GM12878 (cell line): ENCODE measurements around the gene SERINC1. TPM values are rescaled to one million over a fixed set of nuclear protein-coding genes. Genes with fewer than 3 reads are reported as not detected.

Source experiments
- ATAC-seq: fragments of 200-7000 bp; cut with Tn5 transposase; 3 replicates; pipeline ENCODE4 v1.9.1; 2020; ENCODE audit warnings: mild to moderate bottlenecking, moderate library complexity
- BruUV-seq: library from RNA; stranded (reverse); fragments of 400-500 nt; replicated peaks from 2 replicates; lab custom pipeline; 2021; lab: Mats Ljungman, UMichigan
- CTCF ChIA-PET: fragments of 300-600 bp; sonication (Branson Sonifier 250); formaldehyde crosslinking; extraction: SDS; loops from one replicate; lab custom pipeline; 2021; ENCODE audit warnings: inconsistent platforms; lab: Yijun Ruan, JAX
- POLR2A ChIA-PET: fragments of 350-600 bp; formaldehyde crosslinking; extraction: SDS; loops from one replicate; lab custom pipeline; 2021; ENCODE audit warnings: inconsistent platforms; lab: Charles Lee
- RAD21 ChIA-PET: fragments of 300-600 bp; sonication (Branson Sonifier 250); formaldehyde crosslinking; loops from one replicate; lab custom pipeline; 2023; ENCODE audit warnings: antibody characterized with exemption; ENCODE audit not compliant: unreplicated experiment; lab: Charles Lee
- SMC1A ChIA-PET: fragments of 300-600 bp; sonication (Branson Sonifier 250); formaldehyde crosslinking; loops from one replicate; lab custom pipeline; 2023; ENCODE audit not compliant: unreplicated experiment, uncharacterized antibody; lab: Charles Lee
- DNase-seq: peaks from one replicate; pipeline ENCODE4 v3.0.0-alpha.2; 2011; ENCODE audit warnings: low read depth, low spot score
- FAIRE-seq: peaks from 3 replicates; lab custom pipeline; 2011; peaks lifted over from hg19 to GRCh38; lab: Jason Lieb, UNC
- H2AFZ ChIP-seq: 2 replicates; pipeline ENCODE4 v1.6.0; 2011; ENCODE audit warnings: low read depth, low read length, control low read depth; ENCODE audit not compliant: control insufficient read depth
- H3K27ac ChIP-seq: 2 replicates; pipeline ENCODE4 v1.5.1; 2011; ENCODE audit warnings: control low read depth; ENCODE audit not compliant: control insufficient read depth, insufficient read depth
- H3K27me3 ChIP-seq, 2 experiments: replicated peaks in 1 of 2; 2 replicates each; pipeline versions ENCODE4 v1.6.0 to v1.6.1; 2011; ENCODE audit warnings: low read length in 1 of 2; ENCODE audit not compliant: control insufficient read depth in 2 of 2, insufficient read depth in 2 of 2
- H3K36me3 ChIP-seq, 2 experiments: 2 replicates each; pipeline ENCODE4 v1.5.1; 2011; ENCODE audit warnings: low read length in 1 of 2; ENCODE audit not compliant: control insufficient read depth in 2 of 2, insufficient read depth in 2 of 2
- H3K4me1 ChIP-seq: 2 replicates; pipeline ENCODE4 v1.6.1; 2011; ENCODE audit warnings: mild to moderate bottlenecking, low read length, moderate library complexity, mixed read lengths; ENCODE audit not compliant: control insufficient read depth, insufficient read depth
- H3K4me2 ChIP-seq: 2 replicates; pipeline ENCODE4 v1.6.0; 2011; ENCODE audit warnings: control low read depth; ENCODE audit not compliant: control insufficient read depth, insufficient read depth
- H3K4me3 ChIP-seq: fragments of 200-600 bp; sonication (generic); 2 replicates; pipeline ENCODE4 v1.5.1; 2016
- H3K79me2 ChIP-seq: 2 replicates; pipeline ENCODE4 v1.6.0; 2011; ENCODE audit warnings: low read length; ENCODE audit not compliant: control insufficient read depth, insufficient read depth
- H3K9ac ChIP-seq: 2 replicates; pipeline ENCODE4 v1.8.0; 2011; ENCODE audit warnings: low read length, control low read depth, mixed read lengths; ENCODE audit not compliant: control insufficient read depth, insufficient read depth
- H3K9me3 ChIP-seq: replicated peaks from 3 replicates; pipeline ENCODE4 v1.5.1; 2011; ENCODE audit warnings: mild to moderate bottlenecking, low read length; ENCODE audit not compliant: control insufficient read depth, insufficient read depth
- H4K20me1 ChIP-seq: 2 replicates; pipeline ENCODE4 v1.6.0; 2011; ENCODE audit not compliant: control insufficient read depth, insufficient read depth
- BACH1 ChIP-seq: fragments of 450-650 bp; IDR thresholded peaks from 2 replicates; pipeline ENCODE4 v1.6.1; 2017; ENCODE audit warnings: mild to moderate bottlenecking, borderline replicate concordance
- FOXK2 ChIP-seq: fragments of 450-650 bp; IDR thresholded peaks from 2 replicates; pipeline ENCODE4 v1.6.1; 2017; ENCODE audit warnings: mild to moderate bottlenecking, moderate library complexity
- HCFC1 ChIP-seq: fragments of 150-350 bp; IDR thresholded peaks from 2 replicates; pipeline ENCODE4 v1.6.1; 2014; ENCODE audit warnings: low read length
- HSF1 ChIP-seq: fragments of 150-350 bp; IDR thresholded peaks from 2 replicates; pipeline ENCODE4 v1.6.1; 2014; ENCODE audit warnings: mild to moderate bottlenecking, low read depth, low read length
- KDM1A ChIP-seq: fragments of 200-600 bp; sonication (generic); IDR thresholded peaks from 2 replicates; pipeline ENCODE4 v1.6.1; 2016; ENCODE audit warnings: borderline replicate concordance
- NFYA ChIP-seq: IDR thresholded peaks from 2 replicates; pipeline ENCODE4 v1.6.1; 2011; ENCODE audit warnings: low read depth, mild to moderate bottlenecking, low read length, improper control_type of control experiment, borderline replicate concordance
- NRF1 ChIP-seq: conservative IDR thresholded peaks from 2 replicates; pipeline ENCODE4 v1.6.1; 2011; ENCODE audit warnings: mild to moderate bottlenecking, low read depth, low read length, improper control_type of control experiment
- PKNOX1 ChIP-seq: fragments of 450-650 bp; IDR thresholded peaks from 2 replicates; pipeline ENCODE4 v1.6.1; 2016; ENCODE audit warnings: mild to moderate bottlenecking
- RFX5 ChIP-seq: IDR thresholded peaks from 2 replicates; pipeline ENCODE4 v1.6.1; 2011; ENCODE audit warnings: low read depth, low read length, improper control_type of control experiment
- TCF3 ChIP-seq: IDR thresholded peaks from 2 replicates; pipeline ENCODE4 v1.6.1; 2012; ENCODE audit warnings: low read depth, mild to moderate bottlenecking, low read length, borderline replicate concordance; ENCODE audit not compliant: insufficient read depth
- ZBTB4 ChIP-seq: fragments of 450-650 bp; formaldehyde crosslinking; IDR thresholded peaks from 2 replicates; pipeline ENCODE4 v1.4.0; 2022; ENCODE audit warnings: mild to moderate bottlenecking, moderate library complexity
- ZNF274 ChIP-seq: IDR thresholded peaks from one replicate; pipeline ENCODE4 v1.8.0; 2011; ENCODE audit not compliant: insufficient read length, insufficient read depth
- WGBS: methylation state at CpG from one replicate; pipeline ENCODE4 v1.1.6; 2016; ENCODE audit warnings: low lambda C conversion rate; ENCODE audit not compliant: insufficient replicate concordance, insufficient coverage; ENCODE audit errors: missing lambda C conversion rate; 5-methylcytosine and 5-hydroxymethylcytosine counted together
- in situ Hi-C: fragments of 300-500 bp; cut with MboI; formaldehyde crosslinking; loops from 9 replicates; pipeline ENCODE4 v1.14.3; 2018; ENCODE audit warnings: mixed read lengths
- intact Hi-C: fragments of 100-400 bp; cut with micrococcal nuclease; formaldehyde crosslinking; loops from one replicate; pipeline ENCODE4 v1.14.2; 2022; ENCODE audit not compliant: unreplicated experiment
- polyA plus RNA-seq, 11 experiments: library from polyadenylated mRNA; depleted of rRNA in 4 of 11; unstranded in 6 of 11; stranded (reverse) in 5 of 11; fragments of >200 nt; fragmentation: Nextera tagmentation in 4 of 11; fragmentation: Illumina TruSeq in 1 of 11; extraction: Ambion mirVana in 4 of 11; extraction: Trizol in 1 of 11; gene quantifications; 1 replicate in 1 of 11; 2 replicates in 10 of 11; pipeline versions ENCODE4 v1.2.1 to v1.2.3, GENCODE V29; 2011 to 2016; ENCODE audit warnings: inconsistent platforms in 2 of 11, missing spikeins in 2 of 11, low read depth in 1 of 11
- total RNA-seq, 4 experiments: library from RNA; depleted of rRNA in 3 of 4; stranded (reverse); fragments of >200 nt in 3 of 4; fragmentation: Illumina TruSeq in 1 of 4; extraction: Trizol in 1 of 4; gene quantifications; 2 replicates each; pipeline versions ENCODE4 v1.2.1 to v1.2.3, GENCODE V29; 2013 to 2021
- TF ChIP-seq, protein P1 (sequence below): fragments of 450-650 bp; IDR thresholded peaks from 2 replicates; pipeline ENCODE4 v1.6.1; 2017; ENCODE audit warnings: antibody characterized with exemption, mild to moderate bottlenecking, moderate library complexity
- TF ChIP-seq, protein P2 (sequence below): IDR thresholded peaks from 2 replicates; pipeline ENCODE4 v1.6.1; 2011; ENCODE audit warnings: borderline replicate concordance, low read depth, mild to moderate bottlenecking, moderate library complexity, mixed read lengths, low read length; ENCODE audit not compliant: insufficient read depth; ENCODE audit errors: extremely low read length

Gene SERINC1
- total and polyA plus RNA-seq, 10 of the 15 experiments (the other 5 are each of a cell fraction or from before 2014, with no cell fraction given): 18.5 to 45.7 (median 31.1) TPM

GRCh38 chr6:122490607-122491006 lies 19.0 kb upstream of the SERINC1 start:
- no peak for FAIRE-seq
- Histone ChIP-seq H3K9ac (no peak overlapping the region), H3K27me3 (no peaks in the 10 kb centered on the region), H3K4me2 (no peak overlapping the region), H3K36me3 (no peaks in the 10 kb centered on the region), H3K27ac (no peak overlapping the region), H3K79me2 (no peaks in the 10 kb centered on the region), H4K20me1 (no peaks in the 10 kb centered on the region), H3K9me3 (peaks cover under 1% of the 10 kb centered on the region; the same call in 1 of the 3 replicates), H3K4me1 (no peaks in the 10 kb centered on the region), H3K4me3 (no peak overlapping the region), H2AFZ (no peak overlapping the region)
- ChIA-PET CTCF (interaction anchor here (0.9 to 10.7 kb wide), 16 partner anchors 12 to 348 kb away, joined by 3 to 277 read pairs (median 8); partner anchors contain the start of genes PKIB and SERINC1), SMC1A (interaction anchor here (0.8 to 10.8 kb wide), 10 partner anchors 11 to 367 kb away, joined by 3 to 168 read pairs (median 10); no protein-coding TSS in a partner anchor), POLR2A (interaction anchor here (1.4 kb wide), 1 partner anchor 120 kb away, joined by 3 read pairs; the partner anchor contains the start of gene PKIB), RAD21 (interaction anchor here (2.1 to 7.2 kb wide), 5 partner anchors 13 to 348 kb away, joined by 7 to 115 read pairs (median 16); no protein-coding TSS in a partner anchor)
- BruUV-seq: no TSS peak
- DNase-seq: no peak
- ATAC-seq: no peak
- WGBS: 47% methylated on average over 1 of the region's 1 CpG
- intact Hi-C loops (loop anchor here (5.0 kb wide), 1 partner anchor 122 kb away; the partner anchor contains the start of gene PKIB), in situ Hi-C loops (no loop called here)
- TF ChIP-seq, protein P1, sequence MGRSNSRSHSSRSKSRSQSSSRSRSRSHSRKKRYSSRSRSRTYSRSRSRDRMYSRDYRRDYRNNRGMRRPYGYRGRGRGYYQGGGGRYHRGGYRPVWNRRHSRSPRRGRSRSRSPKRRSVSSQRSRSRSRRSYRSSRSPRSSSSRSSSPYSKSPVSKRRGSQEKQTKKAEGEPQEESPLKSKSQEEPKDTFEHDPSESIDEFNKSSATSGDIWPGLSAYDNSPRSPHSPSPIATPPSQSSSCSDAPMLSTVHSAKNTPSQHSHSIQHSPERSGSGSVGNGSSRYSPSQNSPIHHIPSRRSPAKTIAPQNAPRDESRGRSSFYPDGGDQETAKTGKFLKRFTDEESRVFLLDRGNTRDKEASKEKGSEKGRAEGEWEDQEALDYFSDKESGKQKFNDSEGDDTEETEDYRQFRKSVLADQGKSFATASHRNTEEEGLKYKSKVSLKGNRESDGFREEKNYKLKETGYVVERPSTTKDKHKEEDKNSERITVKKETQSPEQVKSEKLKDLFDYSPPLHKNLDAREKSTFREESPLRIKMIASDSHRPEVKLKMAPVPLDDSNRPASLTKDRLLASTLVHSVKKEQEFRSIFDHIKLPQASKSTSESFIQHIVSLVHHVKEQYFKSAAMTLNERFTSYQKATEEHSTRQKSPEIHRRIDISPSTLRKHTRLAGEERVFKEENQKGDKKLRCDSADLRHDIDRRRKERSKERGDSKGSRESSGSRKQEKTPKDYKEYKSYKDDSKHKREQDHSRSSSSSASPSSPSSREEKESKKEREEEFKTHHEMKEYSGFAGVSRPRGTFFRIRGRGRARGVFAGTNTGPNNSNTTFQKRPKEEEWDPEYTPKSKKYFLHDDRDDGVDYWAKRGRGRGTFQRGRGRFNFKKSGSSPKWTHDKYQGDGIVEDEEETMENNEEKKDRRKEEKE: no peak
- TF ChIP-seq RFX5 (no peak), FOXK2 (no peak), TCF3 (no peak), PKNOX1 (no peak), ZBTB4 (CRISPR knock-in tag) (no peak), NFYA (no peak), HCFC1 (no peak), HSF1 (no peak), KDM1A (no peak), NRF1 (no peak), ZNF274 (no peak), BACH1 (no peak)
- TF ChIP-seq, protein P2, sequence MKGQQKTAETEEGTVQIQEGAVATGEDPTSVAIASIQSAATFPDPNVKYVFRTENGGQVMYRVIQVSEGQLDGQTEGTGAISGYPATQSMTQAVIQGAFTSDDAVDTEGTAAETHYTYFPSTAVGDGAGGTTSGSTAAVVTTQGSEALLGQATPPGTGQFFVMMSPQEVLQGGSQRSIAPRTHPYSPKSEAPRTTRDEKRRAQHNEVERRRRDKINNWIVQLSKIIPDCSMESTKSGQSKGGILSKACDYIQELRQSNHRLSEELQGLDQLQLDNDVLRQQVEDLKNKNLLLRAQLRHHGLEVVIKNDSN: no peak
